ENCODE data around the gene PLCXD3.

Gene PLCXD3

DNA sequence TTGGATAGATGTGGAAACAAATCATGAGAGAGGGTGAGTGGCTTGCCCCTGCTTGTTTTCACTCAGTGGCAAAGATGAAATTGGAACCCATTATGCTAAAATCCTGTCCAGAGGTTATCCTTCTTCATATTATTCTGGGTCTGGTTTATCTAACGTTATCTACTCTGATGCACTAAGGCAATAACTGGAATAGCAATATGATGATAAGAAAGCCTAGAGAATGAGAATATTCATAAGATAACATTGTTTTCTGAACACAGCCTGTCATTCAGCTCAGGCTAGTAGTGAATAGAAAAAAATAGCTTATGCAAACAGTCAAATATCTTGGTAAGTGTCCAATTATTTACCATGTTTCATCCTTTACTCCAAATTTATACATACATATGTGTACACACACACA lies 165.1 kb downstream of the PLCXD3 start (continued):
- no peak for TF ChIP-seq POU6F1 (CRISPR knock-in tag; IDR thresholded peaks at IDR 0.05; ENCODE audit: borderline replicate concordance, low read depth)

- TF ChIP-seq ARNTL (CRISPR knock-in tag; IDR thresholded peaks at IDR 0.05; ENCODE audit: borderline replicate concordance, low read depth) (no peak), PPARA (CRISPR knock-in tag; IDR thresholded peaks at IDR 0.05; ENCODE audit: borderline replicate concordance) (no peak), SNAI2 (CRISPR knock-in tag; IDR thresholded peaks at IDR 0.05) (no peak), ZNF8 (CRISPR knock-in tag; IDR thresholded peaks at IDR 0.05) (no peak), TOX (CRISPR knock-in tag; IDR thresholded peaks at IDR 0.05; ENCODE audit: borderline replicate concordance) (no peak), BACH2 (CRISPR knock-in tag; IDR thresholded peaks at IDR 0.05; ENCODE audit: borderline replicate concordance) (no peak), PATZ1 (CRISPR knock-in tag; IDR thresholded peaks at IDR 0.05; ENCODE audit: borderline replicate concordance) (no peak), ZFP3 (CRISPR knock-in tag; IDR thresholded peaks at IDR 0.05) (no peak), ISL1 (CRISPR knock-in tag; IDR thresholded peaks at IDR 0.05) (no peak), CREB5 (CRISPR knock-in tag; IDR thresholded peaks at IDR 0.05; ENCODE audit: low read depth) (no peak), ZNF70 (CRISPR knock-in tag; IDR thresholded peaks at IDR 0.05) (no peak), ZNF565 (CRISPR knock-in tag; conservative IDR thresholded peaks at IDR 0.05; ENCODE audit: low read depth) (no peak), ZFP30 (CRISPR knock-in tag; IDR thresholded peaks at IDR 0.05) (no peak), OSR1 (CRISPR knock-in tag; IDR thresholded peaks at IDR 0.05) (no peak), ZC3H10 (CRISPR knock-in tag; IDR thresholded peaks at IDR 0.05) (no peak), POU6F1 (CRISPR knock-in tag; IDR thresholded peaks at IDR 0.05; ENCODE audit: borderline replicate concordance, low read depth) (no peak)
- ATAC-seq: no peak
Observed at GRCh38 chr5:41339339-41339738, 171.1 kb downstream of the PLCXD3 start.

GRCh38 chr5:41338136-41338675 lies 172.2 kb downstream of the PLCXD3 start:
- TF ChIP-seq PPARA (CRISPR knock-in tag; IDR thresholded peaks at IDR 0.05; ENCODE audit: borderline replicate concordance): no peak
- no peak for TF ChIP-seq RARB (CRISPR knock-in tag; IDR thresholded peaks at IDR 0.05)
- TF ChIP-seq, protein P1, sequence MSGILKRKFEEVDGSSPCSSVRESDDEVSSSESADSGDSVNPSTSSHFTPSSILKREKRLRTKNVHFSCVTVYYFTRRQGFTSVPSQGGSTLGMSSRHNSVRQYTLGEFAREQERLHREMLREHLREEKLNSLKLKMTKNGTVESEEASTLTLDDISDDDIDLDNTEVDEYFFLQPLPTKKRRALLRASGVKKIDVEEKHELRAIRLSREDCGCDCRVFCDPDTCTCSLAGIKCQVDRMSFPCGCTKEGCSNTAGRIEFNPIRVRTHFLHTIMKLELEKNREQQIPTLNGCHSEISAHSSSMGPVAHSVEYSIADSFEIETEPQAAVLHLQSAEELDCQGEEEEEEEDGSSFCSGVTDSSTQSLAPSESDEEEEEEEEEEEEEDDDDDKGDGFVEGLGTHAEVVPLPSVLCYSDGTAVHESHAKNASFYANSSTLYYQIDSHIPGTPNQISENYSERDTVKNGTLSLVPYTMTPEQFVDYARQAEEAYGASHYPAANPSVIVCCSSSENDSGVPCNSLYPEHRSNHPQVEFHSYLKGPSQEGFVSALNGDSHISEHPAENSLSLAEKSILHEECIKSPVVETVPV (CRISPR knock-in tag; IDR thresholded peaks at IDR 0.05): no peak
- no peak for TF ChIP-seq ESRRG (CRISPR knock-in tag; IDR thresholded peaks at IDR 0.05)
- no peak for TF ChIP-seq ISL1 (CRISPR knock-in tag; IDR thresholded peaks at IDR 0.05)
- no peak for TF ChIP-seq BACH2 (CRISPR knock-in tag; IDR thresholded peaks at IDR 0.05; ENCODE audit: borderline replicate concordance)
- no peak for TF ChIP-seq TCF4 (CRISPR knock-in tag; IDR thresholded peaks at IDR 0.05; ENCODE audit: borderline replicate concordance)
- TF ChIP-seq GLIS3 (CRISPR knock-in tag; IDR thresholded peaks at IDR 0.05): no peak
- no peak for TF ChIP-seq TSHZ2 (CRISPR knock-in tag; IDR thresholded peaks at IDR 0.05)
- no peak for TF ChIP-seq ZFP30 (CRISPR knock-in tag; IDR thresholded peaks at IDR 0.05)
- no peak for TF ChIP-seq ARNTL (CRISPR knock-in tag; IDR thresholded peaks at IDR 0.05; ENCODE audit: borderline replicate concordance, low read depth)
- TF ChIP-seq ZNF70 (CRISPR knock-in tag; IDR thresholded peaks at IDR 0.05): no peak
- no peak for TF ChIP-seq ZFP3 (CRISPR knock-in tag; IDR thresholded peaks at IDR 0.05)
- ATAC-seq: no peak
